Stromal cell of bone marrow (primary cell): ENCODE measurements around the gene VSTM5.
"Not testable (repeated sequence)": the region's sequence is repeated elsewhere in the genome, so short reads cannot be mapped to it uniquely, and the experiment has no call there.

Experiments
- DNase-seq: peaks from one replicate; pipeline ENCODE4 v3.0.0-alpha.2; 2012; ENCODE audit warnings: low read depth

The VSTM5 gene, protein sequence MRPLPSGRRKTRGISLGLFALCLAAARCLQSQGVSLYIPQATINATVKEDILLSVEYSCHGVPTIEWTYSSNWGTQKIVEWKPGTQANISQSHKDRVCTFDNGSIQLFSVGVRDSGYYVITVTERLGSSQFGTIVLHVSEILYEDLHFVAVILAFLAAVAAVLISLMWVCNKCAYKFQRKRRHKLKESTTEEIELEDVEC

DNA sequence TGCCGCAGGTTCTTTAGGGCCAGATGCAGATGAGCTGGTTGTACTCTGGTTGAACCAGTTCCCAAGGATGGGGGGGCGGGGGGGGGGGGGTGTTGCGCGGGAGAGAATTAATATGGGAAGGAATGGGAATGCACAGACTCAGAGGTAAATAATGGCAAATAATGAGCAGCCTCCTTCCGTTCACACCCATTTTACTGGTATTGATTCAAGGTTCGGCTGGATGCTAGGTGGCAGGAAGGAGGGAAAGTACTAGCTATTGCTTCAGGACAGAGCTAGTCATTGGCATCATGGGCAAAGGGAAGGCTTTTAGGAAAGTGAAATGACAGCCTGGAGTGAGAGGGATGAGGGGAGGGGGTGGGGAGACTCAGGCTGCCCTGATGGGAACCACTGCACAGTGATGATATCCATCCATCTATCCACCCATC, at the start of gene VSTM5:
Gene VSTM5, minus strand, starts transcription at position 25 of the 425 bp plus-strand sequence. CDS start 116 bp downstream, outside the sequence.
- DNase-seq = no peak

DNA sequence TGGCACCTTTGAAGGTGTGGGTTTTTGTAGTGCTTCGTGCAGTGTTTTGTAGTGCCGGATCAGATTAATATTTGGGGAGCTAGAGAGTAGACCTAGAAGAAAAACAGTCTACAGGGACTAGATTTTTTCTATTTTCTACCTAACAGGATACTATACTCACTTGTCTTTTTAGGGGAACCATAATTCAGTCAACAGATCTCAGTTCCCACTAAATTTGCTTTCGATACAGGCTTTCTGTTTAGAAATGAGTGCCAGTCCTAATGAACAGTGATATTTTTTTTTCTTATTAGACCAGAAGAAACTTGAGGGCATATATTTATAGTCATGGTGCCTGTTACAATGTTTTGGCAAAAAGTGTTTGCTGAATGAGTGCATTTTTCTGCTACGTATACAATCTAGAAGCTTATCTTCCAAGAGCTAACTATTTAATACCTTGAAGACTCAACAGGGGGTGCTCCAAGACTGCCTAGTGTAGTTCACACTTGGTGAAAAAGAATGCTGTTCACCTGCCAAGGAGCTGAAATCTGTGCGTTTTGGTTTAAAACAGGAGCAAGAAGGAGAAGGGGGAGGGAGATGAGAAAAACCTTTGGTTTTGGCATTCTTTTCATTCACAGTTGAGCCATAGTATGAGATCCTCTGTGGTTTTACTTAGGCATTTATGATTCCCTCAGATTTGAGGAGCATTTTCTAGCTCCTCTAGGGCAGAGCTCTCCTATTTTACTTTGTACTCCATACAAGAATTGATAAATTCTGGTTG, 44.9 kb upstream of the VSTM5 start:
- DNase-seq = peak; percentile 57

DNA sequence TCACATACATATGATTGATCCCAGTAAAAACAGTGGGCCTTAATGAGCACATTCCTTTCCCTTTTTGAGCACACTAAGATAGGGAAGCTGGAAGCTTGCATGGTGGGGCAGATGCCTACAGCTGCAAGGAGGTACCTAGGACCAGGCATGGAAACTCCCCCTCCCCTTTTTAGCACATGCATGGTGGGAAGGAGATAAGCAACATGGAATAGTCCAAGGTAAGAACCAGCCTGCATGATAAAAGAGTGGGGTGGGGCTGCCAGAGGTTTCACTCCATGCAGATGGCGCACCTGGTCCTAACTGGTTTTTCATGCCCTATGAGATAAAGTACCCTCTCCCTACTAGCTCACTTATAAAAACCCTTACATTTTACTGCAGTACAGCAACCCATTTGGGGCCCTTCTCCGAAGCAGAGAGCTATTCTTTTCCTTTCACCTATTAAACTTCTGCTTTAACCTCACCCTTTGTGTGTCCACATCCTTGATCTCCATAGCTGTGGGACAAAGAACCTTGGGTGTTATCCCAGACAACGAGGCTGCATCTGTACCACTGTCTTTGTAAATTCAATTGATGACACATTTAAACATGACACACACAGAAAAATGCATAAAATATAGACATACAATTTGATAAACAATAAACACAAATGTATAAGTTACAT, 40.1 kb upstream of the VSTM5 start:
- no peak for DNase-seq

DNA sequence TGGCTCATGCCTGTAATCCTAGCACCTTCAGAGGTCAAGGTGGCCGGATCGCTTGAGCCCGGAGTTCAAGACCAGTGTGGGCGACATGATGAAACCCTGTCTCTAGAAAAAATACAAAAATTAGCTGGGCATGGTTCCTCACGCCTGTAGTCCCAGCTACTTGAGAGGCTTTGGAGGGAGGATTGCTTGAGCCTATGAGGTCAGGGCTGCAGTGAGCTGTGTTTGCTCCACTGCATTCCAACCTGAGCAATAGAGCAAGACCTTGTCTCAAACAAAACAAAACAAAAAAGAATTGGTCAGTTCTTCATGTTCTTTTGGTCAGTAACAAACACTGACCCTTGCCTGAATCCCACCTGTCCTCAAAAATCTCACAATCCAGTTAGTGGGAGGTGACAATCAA, 36.7 kb upstream of the VSTM5 start:
- DNase-seq = no peak

DNA sequence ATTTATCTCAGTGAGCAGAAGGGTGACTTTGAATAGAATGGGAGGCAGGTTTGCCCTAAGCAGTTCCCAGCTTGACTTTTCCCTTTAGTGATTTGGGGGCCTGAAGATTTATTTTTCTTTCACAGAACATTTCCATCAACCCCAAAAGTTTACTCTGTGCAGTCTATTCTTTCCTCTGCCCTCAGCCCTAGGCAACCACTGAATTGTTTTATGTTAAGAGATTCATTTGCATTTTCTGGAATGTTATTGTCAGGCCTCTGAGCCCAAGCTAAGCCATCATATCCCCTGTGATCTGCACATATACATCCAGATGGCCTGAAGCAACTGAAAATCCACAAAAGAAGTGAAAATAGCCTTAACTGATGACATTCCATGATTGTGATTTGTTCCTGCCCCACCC, 28.7 kb upstream of the VSTM5 start:
- DNase-seq = not testable (repeated sequence)

DNA sequence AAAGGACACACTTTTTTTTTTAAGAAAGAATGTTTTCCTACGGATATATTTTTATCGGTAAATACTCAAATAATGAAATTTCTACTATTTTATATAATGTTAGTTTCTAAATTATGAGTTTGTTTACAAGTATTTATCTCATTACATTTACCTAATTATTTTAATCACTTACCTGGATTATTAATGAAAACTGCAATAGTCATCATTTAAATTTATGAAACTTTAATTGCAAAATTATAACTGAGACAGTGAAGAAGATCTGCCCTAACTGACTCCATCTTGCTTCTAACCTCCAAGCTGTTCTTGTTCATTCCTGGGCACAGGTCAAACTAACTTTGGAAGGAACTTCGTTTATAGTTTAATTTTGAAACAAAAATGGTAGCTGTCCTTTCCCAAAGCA, 25.2 kb upstream of the VSTM5 start:
- DNase-seq = no peak

DNA sequence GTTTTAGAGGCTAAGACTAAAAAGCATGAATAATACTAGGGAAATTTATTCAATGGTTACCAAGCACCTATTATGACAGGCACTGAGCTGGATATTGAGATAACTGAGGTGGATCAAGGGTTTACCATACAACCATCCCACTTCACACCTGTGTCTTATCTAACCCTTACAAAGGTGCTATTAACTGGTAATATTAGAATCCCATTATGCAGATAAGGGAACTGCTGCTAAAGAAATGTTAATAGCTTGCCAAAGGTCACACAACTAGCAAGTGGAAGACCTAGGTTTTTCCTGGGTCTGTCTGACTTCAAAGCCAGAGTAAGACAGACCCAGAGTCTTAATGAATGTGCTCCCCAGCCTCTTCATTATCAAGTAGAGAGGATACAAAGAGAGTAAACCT, 21.1 kb upstream of the VSTM5 start:
- no peak for DNase-seq

DNA sequence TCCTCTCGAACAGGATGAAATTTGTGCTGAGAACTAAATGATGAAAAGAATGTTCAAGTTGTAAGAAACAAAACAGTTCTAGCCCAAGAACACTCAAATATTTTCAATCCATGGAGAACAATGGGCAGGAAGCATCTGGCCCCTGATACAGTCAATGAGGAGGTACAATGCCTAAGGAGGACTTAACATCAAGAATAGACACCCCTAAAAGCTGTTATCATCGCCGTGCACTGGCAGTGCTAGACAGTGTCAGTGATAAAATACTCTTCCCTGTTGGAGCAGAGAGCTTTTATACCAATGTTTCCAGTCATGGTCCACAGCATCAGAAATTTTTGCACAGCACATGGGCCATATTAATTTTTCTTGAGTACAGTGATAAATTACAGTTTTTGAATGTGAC, 20.2 kb upstream of the VSTM5 start:
- DNase-seq = no peak

DNA sequence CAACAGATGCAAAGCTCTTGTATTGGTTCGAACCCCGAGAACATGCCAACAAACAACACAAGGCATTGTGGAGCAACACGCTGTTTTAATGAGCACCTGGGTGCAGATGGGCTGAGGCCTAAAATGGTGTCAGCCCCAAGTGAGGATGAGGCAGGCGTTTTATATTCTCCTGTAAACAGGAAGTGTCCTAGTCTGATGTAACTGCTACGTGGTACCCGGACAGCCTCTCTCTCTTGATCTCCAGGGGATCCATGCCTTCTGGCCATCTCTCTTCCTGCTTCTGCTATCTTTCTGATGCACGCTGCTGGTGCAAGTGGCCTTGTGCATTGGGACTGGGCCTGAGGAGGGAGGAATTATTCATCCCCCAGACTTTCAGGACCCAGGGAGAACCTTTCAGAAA, 19.4 kb upstream of the VSTM5 start:
- no peak for DNase-seq

DNA sequence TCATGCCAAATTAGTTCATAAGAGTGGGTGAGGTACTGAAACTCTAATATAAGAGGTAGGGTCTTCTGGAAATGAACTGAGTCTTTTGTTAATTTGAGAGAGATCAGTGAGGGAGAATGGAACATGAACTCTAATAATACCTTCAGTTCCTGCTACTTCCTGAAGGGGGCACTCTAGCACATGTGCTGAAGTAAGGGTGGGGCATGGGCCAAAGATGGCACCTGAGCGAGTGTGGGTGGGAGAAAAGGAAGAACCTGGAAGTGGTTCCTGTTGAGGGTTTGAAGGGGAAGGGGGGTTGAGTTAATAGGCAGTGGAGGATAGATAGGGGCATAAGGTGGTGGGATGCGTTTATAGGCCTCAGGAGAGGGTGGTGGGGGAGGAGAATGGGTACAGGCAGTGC, 18.0 kb upstream of the VSTM5 start:
- DNase-seq = not testable (repeated sequence)

DNA sequence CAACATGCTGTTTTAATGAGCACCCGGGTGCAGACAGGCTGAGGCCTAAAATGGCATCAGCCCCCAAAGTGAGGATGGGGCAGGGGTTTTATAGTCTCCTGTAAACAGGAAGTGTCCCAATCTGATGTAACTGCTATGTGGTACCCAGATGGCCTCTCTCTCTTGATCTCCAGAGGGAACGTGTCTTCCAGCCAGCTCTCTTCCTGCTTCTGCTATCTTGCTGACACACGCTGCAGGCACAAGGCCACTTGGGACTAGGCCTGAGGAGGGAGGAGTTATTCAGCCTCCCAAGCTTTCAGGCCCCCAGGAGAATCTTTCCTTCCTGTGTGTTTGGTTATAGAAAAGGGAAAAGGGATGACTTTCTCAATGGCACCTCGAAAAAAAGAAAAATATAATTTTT, 11.4 kb upstream of the VSTM5 start:
- DNase-seq = no peak

DNA sequence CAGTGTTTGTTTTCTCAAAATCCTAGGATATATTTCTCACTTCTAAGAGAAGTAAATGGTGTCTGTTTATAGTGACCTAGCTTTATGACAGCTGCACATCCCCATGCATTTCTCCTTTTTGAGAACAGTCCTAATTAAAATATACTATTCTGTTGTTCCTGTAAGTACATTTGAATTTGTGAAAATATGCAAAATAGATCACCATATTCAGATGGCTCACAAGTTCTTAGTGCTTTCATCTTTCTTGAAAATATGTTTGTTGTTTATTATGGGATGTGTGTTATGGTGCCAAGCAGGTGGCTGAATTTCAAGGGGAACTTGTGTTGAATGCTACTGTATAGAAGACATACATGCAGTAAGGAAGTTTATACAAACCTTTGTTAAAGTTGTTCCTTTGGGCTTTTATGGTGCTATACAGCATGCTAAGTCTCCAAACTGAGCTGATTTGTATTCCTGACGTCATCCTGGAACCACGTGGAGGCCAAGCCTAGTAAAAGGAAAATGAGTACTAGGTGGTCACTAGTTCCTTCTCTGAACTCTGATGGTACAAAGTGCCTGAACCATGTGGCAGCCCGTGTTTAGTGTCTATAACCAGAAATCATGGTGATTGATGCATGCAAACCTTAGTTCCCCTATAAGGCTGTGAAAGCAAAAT, 7.8 kb upstream of the VSTM5 start:
- no peak for DNase-seq

DNA sequence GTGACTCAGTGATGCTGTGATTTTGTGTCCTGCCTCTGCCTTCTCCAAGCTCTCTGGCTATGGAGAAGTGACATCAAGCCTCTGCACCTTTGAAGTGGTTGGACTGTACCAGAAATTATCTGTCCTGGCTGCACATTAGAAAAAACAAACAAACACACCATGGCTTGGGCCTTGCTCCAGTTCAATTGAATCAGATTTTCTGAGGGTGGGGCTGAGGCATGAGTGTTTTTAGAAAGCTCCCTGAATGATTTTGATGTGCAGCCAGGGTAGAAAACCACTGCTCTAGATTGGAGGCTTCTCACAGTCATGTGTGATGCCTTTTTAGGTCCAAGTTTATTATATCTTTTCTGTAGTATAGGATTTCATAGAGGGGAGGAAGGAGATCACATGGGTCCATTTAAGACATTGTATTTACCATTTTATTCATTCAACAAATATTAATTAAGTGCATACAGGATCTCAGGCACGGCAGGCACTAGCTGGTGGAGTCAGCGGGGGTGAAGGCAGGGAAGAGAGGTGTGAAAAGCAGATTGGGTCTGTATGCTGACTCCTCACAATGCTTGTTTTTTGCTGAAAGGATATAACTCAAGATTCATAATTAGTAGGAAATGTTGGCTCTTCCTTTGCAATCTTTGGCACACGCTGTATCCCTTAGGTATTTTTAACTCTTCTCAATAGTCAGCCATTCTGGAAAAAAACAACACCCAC, 7.1 kb upstream of the VSTM5 start:
- DNase-seq = peak; percentile 57

DNA sequence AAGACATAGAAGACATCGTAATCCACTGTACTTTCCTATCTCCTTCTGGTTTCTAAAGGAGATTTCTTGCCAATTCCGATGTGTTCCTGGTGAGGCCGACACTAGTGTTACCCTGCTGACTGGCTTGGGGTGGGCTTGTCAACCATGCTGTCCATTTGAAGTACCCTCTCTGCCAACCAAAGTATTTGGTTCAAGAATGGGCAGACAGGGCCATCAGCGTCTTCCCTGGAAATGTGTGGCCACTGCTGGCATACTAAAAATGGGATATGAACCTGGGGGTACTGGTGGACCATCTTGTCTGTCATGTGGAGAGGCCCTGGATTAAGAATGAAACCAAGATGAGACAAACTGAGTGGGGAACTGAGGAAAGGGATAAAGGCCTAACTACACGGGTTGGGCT, 1.8 kb upstream of the VSTM5 start:
- DNase-seq = no peak

DNA sequence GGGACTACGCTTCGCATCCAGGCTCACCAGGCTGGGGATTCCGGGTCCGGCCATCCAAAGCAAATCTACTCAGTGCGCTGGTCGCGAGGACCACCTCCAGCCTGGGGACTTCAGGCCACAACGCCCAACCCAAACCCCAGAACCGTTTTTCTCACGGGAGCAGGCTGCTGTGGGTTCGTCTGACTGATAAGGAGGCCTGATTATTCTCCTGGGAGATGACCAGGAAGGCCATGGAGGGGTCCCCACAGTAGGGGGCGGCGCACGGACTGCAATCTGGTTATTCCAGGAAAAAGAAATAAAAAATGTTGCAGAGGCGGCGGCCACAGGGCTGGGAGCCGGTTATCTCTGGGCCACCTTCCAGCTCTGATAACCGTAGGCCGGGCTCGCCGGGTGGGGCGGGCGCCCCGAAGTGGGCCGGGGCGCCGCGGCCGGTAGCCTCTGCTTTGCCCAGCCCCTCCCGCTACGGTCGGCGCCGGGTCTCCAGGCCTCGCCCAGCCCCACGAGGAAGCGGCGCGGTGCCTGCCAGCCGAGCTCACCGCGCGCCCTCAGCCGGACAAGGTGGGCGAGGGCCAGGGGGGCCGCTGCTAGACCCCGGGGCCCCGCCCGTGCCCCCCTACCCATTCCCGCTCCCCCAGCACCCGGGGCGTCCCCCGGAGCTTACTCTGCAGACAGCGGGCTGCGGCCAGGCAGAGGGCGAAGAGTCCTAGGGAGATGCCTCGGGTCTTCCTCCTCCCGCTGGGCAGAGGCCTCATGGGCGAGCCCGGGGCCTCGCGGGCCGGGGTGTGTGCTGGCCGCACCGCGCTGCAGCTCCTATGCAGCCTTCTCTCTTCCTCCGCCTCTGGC, 446 bp downstream of the VSTM5 start:
- no peak for DNase-seq

DNA sequence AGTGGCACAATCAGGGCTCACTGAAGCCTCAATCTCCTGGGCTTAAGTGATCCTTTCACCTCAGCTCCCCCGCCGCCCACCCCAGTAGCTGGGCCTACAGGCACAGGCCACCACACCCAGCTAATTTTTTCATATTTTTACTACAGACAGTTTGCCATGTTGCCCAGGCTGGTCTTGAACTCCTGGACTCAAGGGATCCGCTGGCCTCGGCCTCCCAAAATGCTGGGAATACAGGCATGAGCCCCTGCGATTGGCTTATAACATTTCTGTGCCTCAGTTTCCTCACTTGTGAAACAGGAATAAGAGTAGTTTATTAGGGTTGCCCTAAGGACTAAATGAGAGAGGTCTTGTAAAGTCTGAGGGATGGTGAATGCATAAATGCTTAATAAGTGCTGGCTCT, 1.2 kb downstream of the VSTM5 start:
- no peak for DNase-seq

DNA sequence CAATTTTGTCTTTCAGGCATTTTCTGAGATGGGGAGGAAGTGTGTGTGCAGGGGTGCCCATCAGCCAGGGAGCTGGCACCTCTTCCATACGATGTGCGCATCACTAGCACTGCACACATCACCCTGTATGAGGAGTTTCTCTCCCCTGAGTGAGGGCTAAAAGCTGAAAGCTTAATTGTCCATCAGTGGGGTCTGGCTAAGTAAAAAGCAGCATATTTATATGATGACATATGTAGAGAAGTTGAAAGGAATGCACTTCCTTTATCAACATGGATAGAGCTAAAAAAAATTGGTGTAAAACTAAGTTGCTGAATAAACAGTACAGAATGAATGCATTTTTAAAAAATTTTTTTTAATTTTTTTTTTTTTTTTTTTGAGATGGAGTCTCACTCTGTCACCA, 4.0 kb downstream of the VSTM5 start:
- no peak for DNase-seq

DNA sequence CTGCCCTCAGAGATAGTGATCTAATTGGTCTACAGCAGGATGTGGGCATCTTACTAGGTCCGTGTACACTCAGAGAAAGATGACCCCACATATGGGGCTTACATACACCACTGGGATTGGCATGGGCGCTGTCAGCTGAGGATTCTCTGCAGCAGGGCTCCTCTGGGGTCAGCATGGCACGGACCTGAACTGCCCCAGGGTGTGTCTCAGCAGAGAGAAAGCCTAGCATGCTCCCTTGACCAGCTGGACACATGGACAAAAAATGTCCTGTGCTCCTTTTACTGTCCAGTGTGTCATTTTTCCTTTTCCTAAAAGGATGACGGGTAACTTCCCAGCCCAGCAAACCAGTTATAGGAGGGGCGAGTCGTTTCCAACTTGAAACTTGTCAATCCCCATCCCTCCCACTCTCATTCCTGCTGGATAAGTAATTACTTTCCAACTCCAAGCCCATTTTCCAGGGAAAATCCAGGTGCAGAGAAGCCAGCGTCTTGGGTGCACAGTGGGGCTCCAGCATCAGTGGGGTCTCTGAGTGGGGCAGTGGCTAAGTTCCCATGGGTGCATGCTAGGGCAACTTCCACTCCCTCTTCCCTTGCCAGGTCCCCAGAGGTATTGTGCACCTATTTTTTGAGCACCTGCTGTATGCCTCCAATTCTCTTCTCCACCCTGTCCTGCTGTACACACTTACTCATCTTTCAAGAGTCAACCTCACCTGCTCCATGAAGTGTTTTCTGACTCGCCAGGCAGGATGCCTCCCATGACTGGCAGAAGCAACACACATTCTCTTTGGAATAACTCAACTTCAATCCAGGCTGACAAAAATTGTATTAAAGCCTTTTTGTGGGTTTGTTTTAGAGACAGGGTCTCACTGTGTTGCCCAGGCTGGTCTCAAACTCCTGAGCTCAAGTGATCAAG, 5.0 kb downstream of the VSTM5 start:
- no peak for DNase-seq

DNA sequence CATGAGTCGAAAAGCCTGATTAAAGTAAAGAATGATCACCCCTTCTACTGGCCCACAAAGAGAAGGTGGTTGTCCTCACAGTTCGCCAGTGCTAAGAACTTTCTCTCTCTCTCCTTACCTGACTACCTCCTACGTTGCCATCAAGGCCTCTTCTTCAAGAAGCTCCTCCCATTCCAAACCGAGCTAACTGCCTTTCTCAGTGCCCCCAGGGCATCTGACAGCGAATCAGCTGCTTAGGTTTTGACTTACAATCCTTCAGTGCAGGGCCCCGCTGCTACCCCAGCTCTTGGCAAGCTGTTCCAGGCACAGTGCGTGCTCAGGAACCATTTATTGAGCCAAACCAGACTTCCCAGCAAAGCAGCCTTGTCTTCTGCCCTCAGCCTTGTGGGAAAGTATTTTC, 5.8 kb downstream of the VSTM5 start:
- no peak for DNase-seq

DNA sequence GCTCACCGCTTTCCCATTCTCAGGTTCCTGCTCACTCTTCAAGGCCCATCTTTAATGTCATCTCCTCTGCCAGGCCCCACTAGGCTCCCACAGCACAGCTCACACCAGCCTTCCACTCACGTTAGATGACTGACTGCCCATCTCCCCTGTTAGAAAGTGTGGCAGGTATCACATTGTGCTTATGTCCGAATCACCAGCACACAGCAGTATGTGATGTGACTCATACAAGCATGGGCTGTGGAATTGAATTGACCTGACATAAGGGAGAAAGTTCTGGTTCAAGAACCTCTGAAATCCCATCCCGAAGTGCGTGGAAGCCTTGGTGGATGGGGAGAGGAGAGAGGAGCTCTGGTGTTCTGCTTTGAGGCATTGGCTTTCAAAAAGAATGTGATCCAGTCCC, 6.5 kb downstream of the VSTM5 start:
- no peak for DNase-seq
